IPS-NIHi7 (cell line): ENCODE results near the gene SRRM3.
"Not testable (repeated sequence)": the region's sequence is repeated elsewhere in the genome, so short reads cannot be mapped to it uniquely, and the experiment has no call there.

Experiments
- DNase-seq: peaks from one replicate; pipeline ENCODE4 v3.0.0; 2012; ENCODE audit warnings: mixed read lengths; ENCODE audit errors: extremely low spot score

The SRRM3 gene

GRCh38 chr7:76261931-76262330, 60.2 kb downstream of the SRRM3 start:
- DNase-seq, result no peak

DNA sequence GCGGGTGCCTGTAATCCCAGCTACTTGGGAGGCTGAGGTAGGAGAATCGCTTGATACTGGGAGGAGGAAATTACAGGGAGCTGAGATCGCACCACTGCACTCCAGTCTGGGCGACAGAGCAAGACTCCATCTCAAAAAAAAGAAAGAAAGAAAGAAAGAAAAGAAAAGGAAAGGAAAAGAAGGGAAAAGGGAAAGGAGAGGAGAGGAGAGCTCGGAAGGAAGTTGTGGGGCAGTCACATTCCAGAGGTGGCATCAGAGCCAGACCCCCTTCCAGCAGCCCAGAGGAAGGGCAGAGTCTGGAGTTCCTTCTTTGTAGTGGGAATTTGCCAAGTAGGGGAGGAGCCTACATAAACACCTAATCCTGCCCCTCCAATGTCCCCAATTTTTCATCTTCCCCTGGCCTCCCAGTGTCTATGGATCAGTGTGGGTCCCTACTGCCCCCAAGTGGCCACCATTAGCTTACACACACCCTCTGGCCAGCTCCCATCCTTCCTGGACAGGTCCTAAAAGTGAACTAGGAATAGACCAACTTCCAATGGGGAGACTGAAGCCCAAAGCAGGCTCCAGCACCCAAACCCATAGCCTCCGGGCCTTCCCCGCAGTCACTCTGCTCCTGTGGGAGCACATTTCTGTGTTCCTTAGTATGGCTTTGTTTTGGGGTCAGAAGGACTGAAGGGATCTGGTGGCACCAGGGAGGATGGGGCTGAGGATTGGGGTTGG, 61.1 kb downstream of the SRRM3 start:
- DNase-seq, result peak; percentile 60

DNA sequence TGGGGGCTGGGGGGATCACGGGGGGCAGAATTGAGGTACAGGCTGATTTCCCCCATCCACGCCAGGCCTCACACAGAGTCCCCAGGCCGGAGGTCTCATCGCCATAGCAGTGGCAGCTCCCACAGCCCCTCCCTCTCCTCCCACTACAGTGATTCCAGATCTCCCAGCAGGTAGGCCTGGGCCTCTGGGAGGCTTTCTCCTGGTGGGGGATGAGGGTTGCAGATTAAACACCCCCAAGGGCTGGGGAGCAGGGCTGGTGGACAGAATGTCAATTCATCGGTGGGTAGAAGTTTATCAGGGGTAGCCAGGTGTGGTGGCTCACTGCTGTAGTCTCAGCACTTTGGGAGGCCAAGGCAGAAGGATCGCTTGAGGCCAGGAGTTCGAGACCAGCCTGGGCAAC, 63.6 kb downstream of the SRRM3 start:
- no peak for DNase-seq

GRCh38 chr7:76267107-76267893, 65.6 kb downstream of the SRRM3 start:
- DNase-seq, result no peak

DNA sequence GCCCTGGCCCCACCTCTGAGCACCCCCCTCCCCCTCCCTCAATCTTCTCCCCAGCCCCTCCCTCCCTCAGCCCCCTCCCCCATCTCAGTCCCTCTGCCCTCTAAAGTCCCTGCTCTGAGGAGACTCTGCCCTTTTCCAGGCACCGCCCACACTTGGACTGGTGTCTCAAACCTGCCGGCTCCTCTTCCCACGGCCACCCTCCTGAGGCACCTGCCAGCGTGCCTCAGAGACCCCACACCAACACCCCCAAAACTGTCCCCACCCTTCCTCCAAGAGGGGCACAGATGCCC, 66.1 kb downstream of the SRRM3 start:
- no peak for DNase-seq

DNA sequence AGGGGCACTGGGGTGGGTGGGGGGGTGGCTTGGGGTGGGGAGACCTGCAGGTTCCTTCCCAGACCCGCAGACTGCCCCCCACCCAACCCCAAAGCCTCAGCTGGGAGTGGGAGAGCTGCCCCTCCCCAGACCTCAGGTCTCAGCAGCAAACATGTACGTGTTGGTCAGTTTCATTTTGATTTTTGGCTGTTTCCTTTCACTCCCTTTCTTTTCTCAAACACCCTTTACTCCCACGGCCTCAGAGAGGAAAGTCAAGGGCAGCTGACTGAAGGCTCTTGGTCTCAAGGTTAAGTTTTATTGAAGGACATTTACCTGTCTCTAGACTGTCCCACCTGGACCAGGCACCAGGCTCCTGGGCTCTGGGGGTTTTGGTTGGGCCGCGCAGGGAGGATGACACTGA, 66.7 kb downstream of the SRRM3 start:
- no peak for DNase-seq

DNA sequence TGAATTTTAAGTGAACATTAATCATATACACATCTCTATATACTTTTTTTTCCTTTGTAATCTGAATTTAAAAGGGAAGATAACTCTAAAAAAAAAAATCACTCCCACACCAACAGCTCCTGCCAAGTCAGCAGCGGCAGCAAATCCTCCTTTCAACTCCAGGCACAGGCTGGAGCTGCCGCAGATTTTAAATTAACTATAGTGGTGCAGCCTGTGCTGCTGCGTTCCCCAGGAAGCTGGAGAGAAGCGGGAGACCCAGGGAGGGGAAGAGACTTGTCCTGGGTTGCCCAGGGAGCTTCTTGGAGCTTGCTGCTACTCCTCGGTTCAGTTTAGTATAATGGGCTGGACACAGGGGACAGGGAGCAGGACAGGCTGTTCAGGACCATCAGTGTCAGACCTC, 68.2 kb downstream of the SRRM3 start:
- no peak for DNase-seq

DNA sequence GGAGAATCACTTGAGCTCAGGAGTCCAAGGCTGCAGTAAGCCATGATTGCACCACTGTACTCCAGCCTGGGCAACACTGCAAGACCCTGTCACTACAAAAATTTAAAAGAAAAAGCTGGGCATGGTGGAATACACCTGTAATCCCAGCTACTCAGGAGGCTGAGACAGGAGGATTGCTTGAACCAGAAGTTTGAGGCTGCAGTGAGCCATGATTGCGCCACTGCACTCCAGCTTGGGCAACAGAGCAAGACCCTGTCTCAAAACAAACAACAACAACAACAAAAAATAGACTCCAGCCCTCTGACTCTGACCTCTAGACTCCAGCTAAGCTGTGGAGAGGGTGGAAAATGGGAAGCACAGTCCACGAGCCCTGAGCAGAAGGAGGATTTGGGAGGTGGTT, 69.7 kb downstream of the SRRM3 start:
- not testable (repeated sequence) for DNase-seq

- no peak for DNase-seq
Observed at GRCh38 chr7:76272142-76272541, 70.4 kb downstream of the SRRM3 start.

DNA sequence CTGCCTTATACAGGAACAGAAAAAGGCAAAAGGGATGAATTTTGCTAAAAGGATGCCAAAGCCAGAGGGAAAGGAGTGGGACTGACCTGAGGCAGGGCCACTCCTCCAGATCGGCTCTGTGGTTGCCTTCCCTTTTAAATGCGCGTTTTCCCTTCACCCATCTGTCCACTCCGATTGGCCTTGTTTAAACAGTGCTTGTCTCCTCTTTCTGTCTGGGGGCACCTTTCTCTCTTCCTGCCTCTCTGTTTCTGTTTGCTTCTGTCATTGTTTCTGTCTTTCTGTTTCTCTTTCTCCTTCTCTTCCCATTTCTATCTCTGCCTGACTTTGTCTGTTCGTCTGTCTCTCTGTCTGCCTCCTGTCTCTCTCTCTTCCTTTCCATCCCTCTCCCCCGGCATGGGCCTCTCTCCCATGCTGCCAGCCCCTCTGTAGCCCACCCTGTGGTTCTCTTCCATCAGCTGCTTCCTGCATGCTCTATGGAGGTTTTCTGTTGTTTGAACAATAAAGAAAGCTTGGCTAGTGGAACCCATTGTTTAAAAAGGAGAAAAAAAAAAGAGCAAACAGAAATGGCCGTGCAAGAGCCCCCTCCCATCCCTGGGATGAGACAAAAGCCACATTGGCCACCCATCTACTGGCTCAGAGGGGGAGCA, 71.3 kb downstream of the SRRM3 start:
- no peak for DNase-seq

GRCh38 chr7:76273503-76273902, 71.8 kb downstream of the SRRM3 start:
- no peak for DNase-seq

GRCh38 chr7:76278540-76278939, 76.8 kb downstream of the SRRM3 start:
- DNase-seq, result no peak

DNA sequence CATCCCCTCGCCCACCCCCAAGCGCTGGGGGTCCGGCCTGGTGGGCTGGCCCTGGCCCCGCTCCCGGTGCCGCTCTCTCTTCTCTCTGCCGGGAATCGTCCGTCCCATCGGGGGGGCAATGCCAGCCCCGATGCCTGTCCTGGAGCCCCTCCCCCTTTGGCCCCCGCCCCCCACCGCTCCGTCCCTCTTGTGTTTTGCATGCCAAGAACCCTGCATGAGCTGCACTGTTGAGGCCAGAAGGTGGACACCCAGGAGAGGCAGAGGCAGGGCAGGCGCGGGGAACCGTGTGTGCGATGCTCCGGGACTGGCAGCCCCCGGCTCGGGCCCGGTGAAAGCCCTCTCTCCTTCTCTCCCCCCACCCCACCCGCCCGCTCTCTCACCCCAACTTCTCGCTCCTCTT, 78.7 kb downstream of the SRRM3 start:
- no peak for DNase-seq

GRCh38 chr7:76281006-76281705, 79.5 kb downstream of the SRRM3 start:
- DNase-seq, result no peak

DNA sequence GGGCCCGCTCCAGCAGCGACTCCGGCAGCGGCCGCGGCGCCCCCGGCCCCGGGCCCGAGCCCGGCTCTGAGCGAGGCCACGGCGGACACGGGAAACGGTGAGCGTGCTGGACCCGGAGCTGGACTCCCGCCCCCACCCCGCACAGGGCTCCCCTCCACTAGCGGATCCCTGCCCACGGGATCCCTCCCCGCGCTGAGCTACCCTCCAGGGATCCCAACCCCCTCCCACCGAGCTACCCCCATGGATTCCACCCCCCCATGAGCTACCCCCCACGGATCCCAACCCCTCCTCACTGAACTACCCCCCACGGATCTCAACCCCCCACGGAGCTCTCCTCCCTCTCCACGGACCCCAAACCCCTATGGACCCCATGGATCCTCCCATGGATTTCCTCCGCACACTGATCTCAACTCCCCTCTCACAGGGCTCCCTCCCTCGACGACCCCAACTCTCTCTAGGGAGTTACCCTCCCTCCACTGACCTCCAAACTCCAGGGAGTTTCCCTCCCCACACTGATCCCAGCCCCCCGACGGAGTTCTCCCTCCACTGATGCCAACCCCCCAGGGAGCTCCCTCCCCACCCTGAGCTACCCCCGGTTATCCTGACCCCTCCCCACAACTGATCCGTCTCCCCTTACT, 80.1 kb downstream of the SRRM3 start:
- DNase-seq, result no peak

DNA sequence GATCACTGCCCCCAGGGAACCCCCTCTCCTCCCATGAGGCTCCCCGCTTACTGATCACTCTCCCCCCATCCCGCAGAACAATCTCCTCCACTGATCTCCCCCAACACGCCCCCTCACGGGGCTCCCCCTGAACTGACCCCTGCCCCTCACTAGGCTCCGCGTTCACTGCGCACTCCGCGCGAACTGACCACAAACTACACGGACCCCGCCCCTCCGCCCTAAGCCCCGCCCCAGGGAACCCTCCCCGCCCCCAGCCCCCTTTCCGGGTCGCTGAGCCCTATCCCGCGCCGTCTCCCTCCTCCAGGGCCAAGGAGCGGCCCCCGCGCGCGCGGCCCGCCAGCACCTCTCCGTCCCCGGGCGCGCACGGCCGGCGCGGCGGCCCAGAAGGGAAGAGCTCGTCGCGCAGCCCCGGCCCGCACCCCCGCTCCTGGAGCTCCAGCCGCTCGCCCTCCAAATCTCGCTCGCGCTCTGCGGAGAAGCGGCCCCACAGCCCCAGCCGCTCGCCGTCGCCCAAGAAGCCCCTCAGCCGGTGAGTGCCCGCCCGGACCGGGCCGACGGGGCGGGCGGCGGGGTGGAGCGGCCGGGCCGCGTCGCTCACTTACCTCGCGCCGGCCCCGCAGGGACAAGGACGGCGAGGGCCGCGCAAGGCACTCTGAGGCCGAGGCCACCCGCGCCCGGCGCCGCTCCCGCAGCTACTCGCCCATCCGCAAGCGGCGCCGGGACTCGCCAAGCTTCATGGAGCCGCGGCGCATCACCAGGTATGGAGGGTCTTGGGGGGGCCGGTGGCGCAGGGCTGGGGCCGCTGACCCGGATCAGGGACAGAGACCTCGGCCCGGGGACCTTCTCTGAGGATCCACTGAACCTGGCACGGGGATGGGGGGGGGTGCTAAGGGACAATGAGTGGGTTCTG, 80.9 kb downstream of the SRRM3 start:
- DNase-seq, result peak; percentile 70

GRCh38 chr7:76283254-76284159, 81.8 kb downstream of the SRRM3 start:
- no peak for DNase-seq

DNA sequence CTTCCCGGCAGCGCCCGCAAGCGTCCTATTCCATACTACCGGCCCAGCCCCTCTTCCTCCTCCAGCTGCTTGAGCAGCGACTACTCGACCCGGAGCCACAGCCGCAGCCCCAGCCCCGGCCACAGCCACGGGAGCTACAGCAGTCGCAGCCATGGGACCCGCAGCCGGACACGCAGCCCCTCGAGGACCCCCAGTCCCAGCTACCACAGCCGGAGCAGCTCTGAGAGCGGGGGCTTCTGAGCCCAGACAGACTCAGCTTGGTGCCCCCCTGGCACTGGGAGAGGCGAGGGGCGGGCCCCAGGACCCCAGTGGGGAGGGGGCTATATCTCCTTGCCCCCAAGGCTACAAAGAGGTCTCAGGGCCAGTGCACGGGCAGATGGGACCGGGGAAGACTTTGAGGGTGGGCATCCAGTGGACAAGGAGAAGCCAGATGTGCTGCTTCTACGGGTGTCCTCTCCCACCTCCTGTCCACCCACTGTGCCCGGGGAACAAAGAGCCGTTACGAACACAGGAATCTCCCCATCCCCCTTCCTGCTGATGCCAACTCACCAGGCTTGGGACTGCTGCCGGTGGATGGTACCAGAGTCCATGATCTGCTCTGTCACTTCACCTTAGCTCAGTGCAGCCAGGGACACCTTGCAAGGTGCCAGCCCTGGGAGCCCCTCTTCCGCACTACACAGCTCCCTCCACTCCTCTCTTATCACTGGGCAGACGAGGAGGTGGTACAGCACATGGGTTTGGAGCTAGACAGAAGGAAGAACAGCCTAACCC, 84.1 kb downstream of the SRRM3 start:
- no peak for DNase-seq

DNA sequence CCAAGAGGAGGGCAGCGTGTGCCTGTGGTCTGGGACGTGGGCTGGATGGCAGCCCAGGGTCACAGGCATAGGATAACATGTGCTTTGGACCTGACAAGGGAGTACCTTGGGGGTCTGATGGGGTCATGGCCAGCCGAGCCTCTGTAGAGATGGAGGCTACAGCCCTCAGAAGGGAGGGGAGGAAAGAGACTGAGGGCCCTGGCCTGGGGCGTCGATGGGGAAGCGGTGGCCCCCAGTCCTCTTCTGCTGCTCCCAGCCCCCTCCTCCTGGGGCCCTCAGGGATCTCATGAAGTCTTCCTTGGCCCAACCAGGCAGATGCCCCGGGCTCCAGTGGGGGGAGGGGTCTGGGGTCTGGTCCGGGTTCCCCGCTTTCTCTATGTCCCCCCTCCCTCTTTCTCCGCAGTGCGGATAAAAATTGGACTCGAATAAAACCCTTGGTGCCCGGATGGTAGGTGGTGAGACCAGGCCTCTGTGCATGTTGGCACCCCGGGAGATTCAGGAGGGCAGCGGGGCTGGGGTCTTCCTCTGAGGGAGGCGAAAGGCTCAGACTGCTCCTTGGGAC, 85.2 kb downstream of the SRRM3 start:
- no peak for DNase-seq
